HCT116 (cell line): Measurements from ENCODE around the gene MLYCD. TPM values are rescaled to one million over a fixed set of nuclear protein-coding genes. Genes with fewer than 3 reads are reported as not detected.

Experiments used
- ATAC-seq: fragments of 200-7000 bp; cut with Tn5 transposase; 2 replicates; pipeline ENCODE4 v1.9.1; 2020; ENCODE audit warnings: mild to moderate bottlenecking, moderate library complexity
- BruUV-seq: library from RNA; stranded (reverse); fragments of 400-500 nt; replicated peaks from 2 replicates; lab custom pipeline; 2021; lab: Mats Ljungman, UMichigan
- CTCF ChIA-PET: fragments of 300-600 bp; sonication (Branson Sonifier 250); formaldehyde crosslinking; loops from one replicate; lab custom pipeline; 2021; ENCODE audit warnings: antibody characterized with exemption; lab: Charles Lee
- POLR2A ChIA-PET: fragments of 300-600, 350-600 bp; sonication (Branson Sonifier 250); formaldehyde crosslinking; loops from one replicate; lab custom pipeline; 2021; ENCODE audit warnings: antibody characterized with exemption; lab: Charles Lee
- RAD21 ChIA-PET, 2 experiments: fragments of 300-600 bp; sonication (Branson Sonifier 250); formaldehyde crosslinking; loops; one replicate each; lab custom pipeline; 2023; ENCODE audit warnings: low total read pairs in 2 of 2; ENCODE audit not compliant: uncharacterized antibody in 2 of 2, unreplicated experiment in 2 of 2, low non-redundant PET in 1 of 2; lab: Charles Lee
- DNase-seq: peaks from one replicate; pipeline ENCODE4 v3.0.0-alpha.2; 2010; ENCODE audit warnings: low read depth, low spot score
- H2AFZ ChIP-seq: fragments of 200-600 bp; shearing (Covaris generic), sonication (generic); 2 replicates; pipeline ENCODE4 v1.6.1; 2017; ENCODE audit warnings: low read depth, mixed run types, mixed read lengths, antibody characterized with exemption, low read length; ENCODE audit not compliant: poor library complexity, severe bottlenecking
- H3K27ac ChIP-seq: 2 replicates; pipeline ENCODE4 v1.5.1; 2012; ENCODE audit warnings: low read depth, low read length
- H3K27me3 ChIP-seq: fragments of 200-600 bp; sonication (generic); 2 replicates; pipeline ENCODE4 v1.6.1; 2016; ENCODE audit warnings: mixed run types, low read length, mixed read lengths; ENCODE audit not compliant: insufficient read depth
- H3K36me3 ChIP-seq, 2 experiments: fragments of 200-500 bp in 1 of 2; fragments of 200-600 bp in 1 of 2; sonication (Bioruptor generic) in 1 of 2; sonication (generic) in 1 of 2; 2 replicates each; pipeline versions ENCODE4 v1.5.1 to v1.6.1; 2014 to 2016; ENCODE audit warnings: low read length in 2 of 2, inconsistent platforms in 1 of 2, mixed read lengths in 1 of 2, mixed run types in 1 of 2; ENCODE audit not compliant: insufficient read depth in 2 of 2, control insufficient read depth in 1 of 2
- H3K4me1 ChIP-seq, 2 experiments: fragments of 200-600 bp in 1 of 2; sonication (generic) in 1 of 2; 2 replicates each; pipeline versions ENCODE4 v1.5.1 to v1.6.1; 2012 to 2017; ENCODE audit warnings: low read length in 2 of 2, inconsistent platforms in 1 of 2, mild to moderate bottlenecking in 1 of 2, mixed read lengths in 1 of 2, mixed run types in 1 of 2, moderate library complexity in 1 of 2; ENCODE audit not compliant: insufficient read depth in 2 of 2, control insufficient read depth in 1 of 2
- H3K4me2 ChIP-seq: fragments of 200-600 bp; sonication (generic); 2 replicates; pipeline ENCODE4 v1.6.1; 2017; ENCODE audit warnings: mixed run types, low read length, mixed read lengths
- H3K4me3 ChIP-seq, 2 experiments: fragments of 200-600 bp in 1 of 2; sonication (generic) in 1 of 2; replicated peaks in 1 of 2; 2 replicates each; pipeline ENCODE4 v1.5.1; 2011 to 2016; ENCODE audit warnings: low read length in 2 of 2, control low read depth in 1 of 2, low read depth in 1 of 2, mild to moderate bottlenecking in 1 of 2, mixed read lengths in 1 of 2, mixed run types in 1 of 2
- H3K79me2 ChIP-seq: fragments of 200-600 bp; sonication (generic); 2 replicates; pipeline ENCODE4 v1.6.1; 2017; ENCODE audit warnings: mild to moderate bottlenecking, mixed run types, low read length, moderate library complexity, mixed read lengths; ENCODE audit not compliant: insufficient read depth
- H3K9ac ChIP-seq: fragments of 200-600 bp; sonication (generic); 2 replicates; pipeline ENCODE4 v1.6.1; 2016; ENCODE audit warnings: low read length, mixed read lengths
- H3K9me2 ChIP-seq: fragments of 200-600 bp; sonication (generic), shearing (Covaris generic); 2 replicates; pipeline ENCODE4 v1.6.1; 2017; ENCODE audit warnings: mixed run types, mild to moderate bottlenecking, moderate library complexity; ENCODE audit not compliant: insufficient read depth
- H3K9me3 ChIP-seq, 2 experiments: fragments of 200-500 bp in 1 of 2; fragments of 200-600 bp in 1 of 2; sonication (Bioruptor generic) in 1 of 2; sonication (generic) in 1 of 2; 2 replicates each; pipeline ENCODE4 v1.6.1; 2014 to 2017; ENCODE audit warnings: low read length in 2 of 2, mixed read lengths in 2 of 2, inconsistent platforms in 1 of 2, low read depth in 1 of 2, mild to moderate bottlenecking in 1 of 2, mixed run types in 1 of 2, moderate library complexity in 1 of 2; ENCODE audit not compliant: control insufficient read depth in 1 of 2, insufficient read depth in 1 of 2
- H4K20me1 ChIP-seq: fragments of 200-600 bp; sonication (generic), shearing (Covaris generic); 2 replicates; pipeline ENCODE4 v1.6.1; 2017; ENCODE audit warnings: mixed run types, mild to moderate bottlenecking, moderate library complexity; ENCODE audit not compliant: insufficient read depth
- CEBPB ChIP-seq: IDR thresholded peaks from 2 replicates; pipeline ENCODE4 v1.6.1; 2012; ENCODE audit warnings: low read depth
- CTCF ChIP-seq, 3 experiments: fragments of 200-600 bp in 1 of 3; sonication (generic) in 1 of 3; IDR thresholded peaks in 2 of 3; conservative IDR thresholded peaks in 1 of 3; 2 replicates each; pipeline ENCODE4 v1.5.1; 2012 to 2017; ENCODE audit warnings: low read depth in 2 of 3, low read length in 2 of 3, antibody characterized with exemption in 1 of 3, borderline replicate concordance in 1 of 3, control low read depth in 1 of 3, mild to moderate bottlenecking in 1 of 3, mixed read lengths in 1 of 3, mixed run types in 1 of 3, moderate library complexity in 1 of 3; ENCODE audit not compliant: insufficient read depth in 1 of 3
- FOSL1 ChIP-seq: IDR thresholded peaks from 2 replicates; pipeline ENCODE4 v1.6.1; 2012; ENCODE audit warnings: low read depth
- POLR2AphosphoS5 ChIP-seq: IDR thresholded peaks from 2 replicates; pipeline ENCODE4 v1.6.1; 2011; ENCODE audit warnings: mild to moderate bottlenecking, low read depth, low read length, moderate library complexity
- intact Hi-C: fragments of 100-400 bp; cut with micrococcal nuclease; formaldehyde crosslinking; loops from 2 replicates; pipeline ENCODE4 v1.10.0; 2022
- total RNA-seq: library from RNA; stranded (reverse); gene quantifications from one replicate; pipeline ENCODE4 v1.2.1, GENCODE V29; 2021; ENCODE audit not compliant: unreplicated experiment

The MLYCD gene
- total RNA-seq, 1 experiment from 2014 or later, result 3.9 TPM

DNA sequence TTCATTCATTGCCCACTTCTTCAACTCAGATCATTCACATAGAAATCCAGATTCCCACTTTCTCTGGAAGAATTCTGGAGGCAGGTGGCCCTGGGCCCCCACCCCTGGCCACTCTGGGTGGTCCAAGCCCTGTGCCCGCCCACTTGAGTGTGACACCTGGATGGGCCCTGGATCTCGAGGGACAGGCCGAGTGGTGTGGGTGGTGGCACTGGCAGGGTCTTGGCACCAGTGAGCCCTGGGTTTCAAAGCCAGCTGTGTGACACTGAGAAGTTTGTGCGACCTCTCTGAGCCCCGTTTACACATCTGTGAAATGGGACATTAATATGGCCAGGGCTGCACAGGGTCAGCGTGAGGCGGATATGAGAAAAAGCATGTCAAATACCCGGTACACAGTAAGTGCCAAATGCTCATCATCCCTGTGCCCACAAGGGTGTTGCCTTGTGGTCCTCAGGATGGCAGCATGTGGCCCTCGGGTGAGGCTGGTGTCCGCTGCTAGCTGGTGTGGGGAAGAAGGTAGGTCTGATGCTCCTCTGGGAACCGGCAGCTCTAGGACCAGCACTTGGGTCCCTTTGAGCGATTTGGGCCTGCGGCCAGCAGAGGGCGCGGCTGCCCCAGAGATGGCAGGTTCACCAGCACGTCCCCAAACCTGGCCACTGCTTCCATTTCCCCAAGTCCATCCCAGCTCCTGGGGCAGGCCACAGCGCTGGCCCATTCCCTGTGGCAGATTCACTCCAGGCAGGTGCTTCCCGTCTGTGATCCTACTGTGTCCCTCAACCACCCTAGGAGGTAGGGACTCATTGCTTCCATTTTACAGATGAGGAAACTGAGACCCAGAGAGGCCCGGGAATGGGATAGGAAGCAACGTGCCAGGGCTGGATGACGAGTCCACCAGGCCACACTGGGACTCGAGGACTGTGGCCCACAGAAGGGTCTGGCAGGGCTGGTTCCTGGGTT is 57.7 kb downstream of the MLYCD start:
- no TSS peak for BruUV-seq
- peak; percentile 75 for DNase-seq
- no peak for TF ChIP-seq CEBPB
- peak; percentile 23; the same call in 1 of the 2 replicates for TF ChIP-seq POLR2AphosphoS5
- peak in 2 of 3 experiments; percentile 98 to 99; a peak in 4 of 6 replicates for TF ChIP-seq CTCF (IDR thresholded peaks at IDR 0.05 in 2 of 3, conservative IDR thresholded peaks at IDR 0.05 in 1 of 3; ENCODE audit: borderline replicate concordance in 1 of 3, insufficient read depth in 1 of 3, low read depth in 2 of 3, low read length in 2 of 3)
- TF ChIP-seq FOSL1, result no peak
- H3K4me2 ChIP-seq, result no peak overlapping the region
- POLR2A ChIA-PET, result interaction anchor here (0.8 to 1.2 kb wide), 2 partner anchors 30 to 58 kb away, joined by 3 to 4 read pairs; no protein-coding TSS in a partner anchor
- no peaks in the 10 kb centered on the region for H3K27me3 ChIP-seq
- H2AFZ ChIP-seq, result no peak overlapping the region
- peaks cover 20 to 31% of the 10 kb centered on the region in 2 experiments for H3K4me1 ChIP-seq
- H3K27ac ChIP-seq, result no peak overlapping the region
- H3K9me3 ChIP-seq, result no peaks in the 10 kb centered on the region
- H3K9me2 ChIP-seq, result no peaks in the 10 kb centered on the region
- intact Hi-C loops, result loop anchor here (1.0 to 10.0 kb wide), 3 partner anchors 88 to 548 kb away; partner anchors contain the start of gene MEAK7
- CTCF ChIA-PET, result interaction anchor here (0.6 to 2.4 kb wide), 21 partner anchors 9 to 666 kb away, joined by 3 to 24 read pairs (median 4); partner anchors contain the start of genes SLC38A8 and TAF1C
- peaks cover 5 to 9% of the 10 kb centered on the region in 2 experiments; a peak in 1 of 4 replicates for H3K36me3 ChIP-seq
- RAD21 ChIA-PET, result interaction anchor here (0.6 to 1.3 kb wide), 5 partner anchors 58 to 527 kb away, joined by 3 to 7 read pairs (median 3); partner anchors contain the start of gene SLC38A8 (in 1 of the 2)
- peak; percentile 48 for ATAC-seq
- H3K79me2 ChIP-seq, result no peaks in the 10 kb centered on the region; the same call in 1 of the 2 replicates
- no peaks in the 10 kb centered on the region for H4K20me1 ChIP-seq
- H3K9ac ChIP-seq, result no peak overlapping the region
- H3K4me3 ChIP-seq, result no peak overlapping the region
